Vagina (tissue), 2 donors: ENCODE data around the gene THAP8. TPM values are rescaled to one million over a fixed set of nuclear protein-coding genes. Genes with fewer than 3 reads are reported as not detected.

Experiments used
- DNase-seq, 2 donors: peaks; one replicate each; pipeline ENCODE4 v3.0.0-alpha.2; 2017; ENCODE audit errors: extremely low spot score in 2 of 2
- H3K27ac ChIP-seq: fragments of 200-600 bp; sonication (generic); one replicate; pipeline ENCODE4 v1.5.1; 2019
- H3K27me3 ChIP-seq: fragments of 200-600 bp; sonication (generic); one replicate; pipeline ENCODE4 v1.5.1; 2019
- H3K36me3 ChIP-seq, 2 donors: fragments of 200-600 bp; sonication (generic); one replicate each; pipeline ENCODE4 v1.5.1; 2017 to 2019
- H3K4me1 ChIP-seq: fragments of 200-600 bp; sonication (generic); one replicate; pipeline ENCODE4 v1.5.1; 2019
- H3K4me3 ChIP-seq, 2 donors: fragments of 200-600 bp; sonication (generic); 1 replicate in 1 of 2; 2 replicates in 1 of 2; pipeline ENCODE4 v1.5.1; 2016 to 2019
- H3K9me3 ChIP-seq: fragments of 200-600 bp; sonication (generic); one replicate; pipeline ENCODE4 v1.5.1; 2019
- CTCF ChIP-seq, 3 experiments: fragments of 450-650 bp in 2 of 3; fragments of 200-600 bp in 1 of 3; sonication (generic) in 1 of 3; IDR thresholded peaks; one replicate each; pipeline ENCODE4 v1.5.1; 2017 to 2019; ENCODE audit warnings: antibody characterized with exemption in 3 of 3, mild to moderate bottlenecking in 2 of 3, moderate library complexity in 2 of 3
- POLR2A ChIP-seq, 2 donors: fragments of 450-650 bp; IDR thresholded peaks; one replicate each; pipeline ENCODE4 v1.6.1; 2017; ENCODE audit warnings: antibody characterized with exemption in 2 of 2, mild to moderate bottlenecking in 2 of 2, moderate library complexity in 2 of 2
- POLR2AphosphoS5 ChIP-seq, 2 donors: sonication (generic); formaldehyde crosslinking; IDR thresholded peaks; one replicate each; pipeline ENCODE4 v1.9.0; 2017; ENCODE audit warnings: antibody characterized with exemption in 2 of 2, mild to moderate bottlenecking in 2 of 2, low read depth in 1 of 2; ENCODE audit not compliant: insufficient read depth in 1 of 2
- intact Hi-C: fragments of 100-400 bp; cut with DNase I; formaldehyde crosslinking; loops from one replicate; pipeline ENCODE4 v1.15.1; 2023
- total RNA-seq: library from RNA; depleted of rRNA; stranded (reverse); fragments of >200 nt; gene quantifications from one replicate; pipeline ENCODE4 v1.2.3, GENCODE V29; 2016

Gene THAP8
- total RNA-seq, 1 donor from 2014 or later: 12.0 TPM

DNA sequence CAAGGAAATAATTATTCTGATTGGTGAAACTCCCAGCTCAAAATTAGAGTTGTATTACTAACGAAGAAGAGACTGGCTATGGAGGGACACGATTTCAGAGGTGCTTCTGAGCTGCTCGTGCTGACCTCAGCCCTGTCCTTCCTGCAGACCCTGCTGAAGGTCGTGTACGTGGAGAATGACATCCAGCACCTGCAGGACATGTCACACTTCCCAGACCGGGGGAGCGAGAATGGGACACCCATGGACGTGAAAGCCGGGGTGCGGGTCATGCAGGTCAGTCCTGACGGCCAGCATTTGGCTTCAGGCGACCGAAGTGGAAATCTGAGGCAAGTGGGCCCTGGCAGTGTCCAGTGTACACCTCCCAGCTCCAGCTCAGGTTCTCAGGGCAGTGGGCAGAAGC is 28.8 kb upstream of the THAP8 start:
- H3K27ac ChIP-seq: no peak overlapping the region
- no peaks in the 10 kb centered on the region for H3K4me1 ChIP-seq
- intact Hi-C loops: no loop called here
- H3K27me3 ChIP-seq: no peaks in the 10 kb centered on the region
- TF ChIP-seq POLR2A (IDR thresholded peaks at IDR 0.05) (no peak), CTCF (IDR thresholded peaks at IDR 0.05) (no peak), POLR2AphosphoS5 (IDR thresholded peaks at IDR 0.05; ENCODE audit: insufficient read depth in 1 of 2, low read depth in 1 of 2) (no peak)
- H3K4me3 ChIP-seq: no peak overlapping the region
- no peaks in the 10 kb centered on the region for H3K9me3 ChIP-seq
- no peaks in the 10 kb centered on the region for H3K36me3 ChIP-seq
- no peak for DNase-seq

DNA sequence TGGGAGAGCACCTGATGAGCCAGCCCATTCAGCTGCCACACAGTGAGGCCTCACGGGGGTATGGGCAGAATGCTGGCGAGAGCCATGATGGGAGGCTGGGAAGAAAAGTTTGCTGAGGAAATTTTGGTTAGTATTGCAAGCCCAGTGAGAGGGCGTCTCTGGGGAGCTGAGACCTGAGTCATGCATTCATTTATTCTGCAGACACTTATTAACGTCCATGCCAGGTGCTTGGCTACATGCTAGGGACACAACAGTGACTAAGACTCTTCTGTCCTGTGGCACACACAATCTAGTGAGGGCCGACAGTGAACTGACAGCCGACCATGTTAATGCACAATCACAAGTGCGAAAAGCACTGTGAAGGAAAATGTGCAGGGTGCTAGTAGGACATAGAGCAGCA is 27.8 kb upstream of the THAP8 start:
- TF ChIP-seq CTCF (IDR thresholded peaks at IDR 0.05): no peak
- no peak for TF ChIP-seq POLR2AphosphoS5 (IDR thresholded peaks at IDR 0.05; ENCODE audit: insufficient read depth in 1 of 2, low read depth in 1 of 2)
- TF ChIP-seq POLR2A (IDR thresholded peaks at IDR 0.05): no peak
- H3K9me3 ChIP-seq: no peaks in the 10 kb centered on the region
- no peaks in the 10 kb centered on the region for H3K27me3 ChIP-seq
- H3K4me3 ChIP-seq: no peak overlapping the region
- H3K36me3 ChIP-seq: no peaks in the 10 kb centered on the region
- no peak overlapping the region for H3K27ac ChIP-seq
- no peak for DNase-seq
- no peaks in the 10 kb centered on the region for H3K4me1 ChIP-seq
- intact Hi-C loops: no loop called here

GRCh38 chr19:36081385-36081784 is 27.3 kb upstream of the THAP8 start:
- intact Hi-C loops: no loop called here
- DNase-seq: no peak
- Histone ChIP-seq H3K36me3 (no peaks in the 10 kb centered on the region), H3K27ac (no peak overlapping the region), H3K4me3 (no peak overlapping the region), H3K9me3 (no peaks in the 10 kb centered on the region), H3K4me1 (no peaks in the 10 kb centered on the region), H3K27me3 (no peaks in the 10 kb centered on the region)
- TF ChIP-seq POLR2A (IDR thresholded peaks at IDR 0.05): no peak
- no peak for TF ChIP-seq POLR2AphosphoS5 (IDR thresholded peaks at IDR 0.05; ENCODE audit: insufficient read depth in 1 of 2, low read depth in 1 of 2)
- no peak for TF ChIP-seq CTCF (IDR thresholded peaks at IDR 0.05)

DNA sequence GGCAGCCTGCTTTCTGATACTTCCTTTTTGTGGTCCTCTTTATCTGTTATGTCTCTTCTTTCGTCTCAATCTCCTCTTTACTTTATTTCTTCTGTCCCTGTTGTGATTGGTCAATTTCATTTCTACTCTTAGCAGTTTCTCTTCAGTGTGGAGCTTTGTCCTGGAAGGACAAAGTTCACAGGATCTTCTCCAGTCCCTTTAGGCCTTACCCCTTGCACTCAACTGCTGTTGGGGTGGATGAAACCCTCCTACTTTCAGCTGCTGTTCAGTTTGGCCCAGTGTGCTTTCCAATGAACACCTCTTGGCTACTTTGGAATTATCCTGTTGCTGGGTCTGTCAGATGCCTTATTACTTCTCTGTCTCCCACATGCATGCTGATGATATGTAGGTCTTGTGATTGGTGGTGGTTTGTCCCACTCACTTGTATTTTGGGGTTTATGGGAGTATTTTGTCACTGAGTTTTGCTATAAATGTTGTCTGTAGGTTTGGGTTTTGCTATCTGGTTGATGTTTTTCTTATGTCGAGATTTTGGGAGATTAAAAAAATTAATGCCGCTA is 25.4 kb upstream of the THAP8 start:
- H3K27me3 ChIP-seq: no peaks in the 10 kb centered on the region
- intact Hi-C loops: no loop called here
- no peaks in the 10 kb centered on the region for H3K4me1 ChIP-seq
- no peak for TF ChIP-seq POLR2AphosphoS5 (IDR thresholded peaks at IDR 0.05; ENCODE audit: insufficient read depth in 1 of 2, low read depth in 1 of 2)
- no peak for TF ChIP-seq CTCF (IDR thresholded peaks at IDR 0.05)
- TF ChIP-seq POLR2A (IDR thresholded peaks at IDR 0.05): no peak
- no peaks in the 10 kb centered on the region for H3K9me3 ChIP-seq
- no peak overlapping the region for H3K27ac ChIP-seq
- no peak overlapping the region for H3K4me3 ChIP-seq
- DNase-seq: no peak
- H3K36me3 ChIP-seq: no peaks in the 10 kb centered on the region

DNA sequence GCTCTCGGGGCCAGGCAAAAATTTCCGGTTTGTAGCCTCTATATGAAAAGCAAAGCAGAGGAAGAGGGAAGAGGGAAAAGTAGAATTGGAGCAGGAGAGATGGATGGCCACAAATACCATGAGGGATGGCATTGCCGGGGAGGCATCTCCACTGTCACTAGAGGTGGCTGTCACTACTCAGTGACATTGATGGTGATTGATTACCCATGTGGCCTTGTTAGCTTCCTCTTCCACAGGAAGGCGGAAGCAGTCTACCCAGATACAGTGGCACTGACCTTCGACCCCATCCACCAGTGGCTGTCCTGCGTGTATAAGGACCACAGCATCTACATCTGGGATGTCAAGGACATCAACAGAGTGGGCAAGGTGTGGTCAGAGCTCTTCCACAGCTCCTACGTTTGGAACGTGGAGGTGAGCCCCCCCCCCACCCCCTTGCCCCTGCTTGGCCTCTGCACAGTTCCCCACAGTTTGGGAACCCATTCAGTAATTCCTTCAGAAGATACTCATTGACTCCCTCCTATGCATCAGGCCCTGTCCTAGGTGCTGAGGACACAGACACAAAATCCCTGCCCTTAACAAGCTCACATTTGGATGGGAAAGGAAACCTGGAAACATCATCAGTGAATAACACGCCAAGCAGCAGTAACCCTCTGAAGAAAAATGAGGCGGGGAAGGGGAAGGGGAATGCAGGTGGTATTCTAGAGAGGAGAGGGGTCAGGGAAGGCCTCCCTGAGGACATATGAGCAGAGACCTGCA is 19.2 kb upstream of the THAP8 start:
- Histone ChIP-seq H3K27ac (no peak overlapping the region), H3K27me3 (no peaks in the 10 kb centered on the region), H3K36me3 (no peaks in the 10 kb centered on the region), H3K4me3 (no peak overlapping the region), H3K9me3 (no peaks in the 10 kb centered on the region), H3K4me1 (peaks cover 8% of the 10 kb centered on the region)
- TF ChIP-seq POLR2AphosphoS5 (IDR thresholded peaks at IDR 0.05; ENCODE audit: insufficient read depth in 1 of 2, low read depth in 1 of 2) (no peak), POLR2A (IDR thresholded peaks at IDR 0.05) (no peak), CTCF (IDR thresholded peaks at IDR 0.05) (no peak)
- no peak for DNase-seq
- intact Hi-C loops: no loop called here
